Hepatic stellate cell (primary cell): ENCODE results near the gene FGF1.
A peak's percentile ranks its signal among the peaks of the same experiment; 100 is the strongest.
"Not testable (repeated sequence)": the region's sequence is repeated elsewhere in the genome, so short reads cannot be mapped to it uniquely, and the experiment has no call there.

ENCODE experiments used
- DNase-seq: peaks from one replicate; pipeline ENCODE4 v3.0.0; 2011; ENCODE audit warnings: low spot score

The FGF1 gene

DNA sequence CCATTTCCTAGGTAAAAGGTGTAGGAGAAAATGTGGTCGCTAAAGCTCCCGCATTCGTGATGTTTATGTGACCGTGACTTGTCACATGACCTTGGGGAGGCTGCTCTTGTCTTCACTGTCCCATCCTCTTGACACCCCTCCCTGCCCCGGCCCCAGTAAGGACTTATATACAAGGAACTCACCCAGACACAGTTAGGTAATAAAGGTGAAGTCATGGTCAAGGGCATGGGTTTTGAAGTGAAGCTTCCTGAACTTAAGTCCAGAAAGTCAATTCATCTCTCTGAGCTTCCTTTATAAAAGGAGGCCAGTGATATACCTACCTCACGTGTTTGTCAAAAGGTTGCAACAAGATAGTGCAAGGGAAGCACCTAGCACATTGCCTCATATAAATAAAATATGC is 17.6 kb downstream of the FGF1 start:
- DNase-seq: no peak

DNA sequence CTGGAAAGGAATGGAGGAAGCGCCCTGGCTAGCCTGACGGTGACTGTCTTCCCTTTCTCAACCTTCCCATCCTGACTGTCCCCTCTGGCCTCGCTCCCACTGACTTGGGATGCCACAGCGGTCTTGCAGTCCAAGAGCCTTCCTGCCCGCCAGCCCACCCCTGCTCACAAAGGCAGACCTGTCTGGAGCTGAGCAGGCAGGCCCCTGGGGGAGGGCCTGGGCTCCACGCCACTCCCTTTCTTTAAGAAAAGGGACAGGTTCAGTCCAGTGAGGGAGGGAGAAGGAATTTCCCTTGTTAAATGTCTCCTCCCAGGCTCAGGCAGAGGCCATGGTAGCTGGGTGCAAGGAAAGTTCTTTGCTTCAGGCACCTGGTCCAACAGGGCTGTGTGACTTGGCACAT is 18.1 kb downstream of the FGF1 start:
- DNase-seq: no peak

DNA sequence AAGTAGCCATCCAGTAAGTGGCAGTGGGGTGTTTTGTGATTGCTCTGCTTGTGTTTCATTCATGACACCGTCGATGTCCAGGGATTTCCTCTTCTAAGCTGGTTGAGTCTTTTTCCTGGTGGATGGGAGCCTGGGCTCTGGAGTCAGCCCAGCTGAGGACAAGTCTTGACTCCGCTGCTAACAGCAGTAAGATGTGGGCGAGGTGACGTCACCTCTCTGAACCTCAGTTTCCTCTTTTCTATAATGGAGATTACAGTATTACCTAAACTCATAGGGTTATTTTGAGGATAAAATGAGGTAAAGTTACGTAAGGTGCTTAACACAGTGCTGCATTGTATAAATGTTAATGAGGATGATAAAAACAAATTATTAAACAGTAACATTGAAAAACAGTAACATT is 21.3 kb downstream of the FGF1 start:
- no peak for DNase-seq

DNA sequence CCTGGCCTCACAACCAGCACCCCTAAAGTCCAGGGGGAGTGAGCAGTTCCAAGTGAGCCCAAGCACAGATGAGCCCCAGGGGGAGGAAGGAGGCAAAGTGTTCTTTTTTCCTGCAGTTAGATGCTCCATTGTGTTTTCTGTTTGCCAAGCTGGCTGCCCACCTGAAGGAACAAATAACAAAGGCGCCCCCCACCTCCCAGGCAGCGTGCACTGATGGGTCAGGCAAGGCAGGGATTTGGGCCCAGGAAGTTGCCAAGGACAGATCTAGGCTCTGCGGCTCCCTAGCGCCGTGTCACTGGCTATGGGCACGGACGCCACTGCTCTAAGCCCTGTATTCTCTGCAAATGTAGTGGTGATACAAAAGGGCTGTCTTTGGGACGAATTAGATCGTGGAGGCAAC is 21.8 kb downstream of the FGF1 start:
- no peak for DNase-seq

DNA sequence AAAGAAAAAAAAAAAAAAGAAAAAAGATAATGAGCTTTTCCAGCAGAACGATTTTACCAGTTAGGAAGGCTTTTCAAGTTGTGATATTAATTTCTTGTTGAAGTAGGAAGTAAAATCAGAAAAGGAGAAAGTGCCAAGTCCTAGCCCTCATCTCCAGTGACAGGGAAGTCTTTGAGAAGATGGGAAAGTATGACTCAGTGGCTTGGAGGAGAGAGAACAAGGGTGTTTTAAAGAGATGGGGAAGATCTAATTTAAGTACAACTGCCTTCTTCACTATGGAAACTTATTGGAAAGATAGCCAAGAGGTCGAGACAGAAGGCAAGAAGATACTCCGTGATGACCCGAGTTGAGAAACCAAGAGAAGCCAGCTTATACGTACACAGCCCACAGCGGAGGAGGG is 22.6 kb downstream of the FGF1 start:
- no peak for DNase-seq

DNA sequence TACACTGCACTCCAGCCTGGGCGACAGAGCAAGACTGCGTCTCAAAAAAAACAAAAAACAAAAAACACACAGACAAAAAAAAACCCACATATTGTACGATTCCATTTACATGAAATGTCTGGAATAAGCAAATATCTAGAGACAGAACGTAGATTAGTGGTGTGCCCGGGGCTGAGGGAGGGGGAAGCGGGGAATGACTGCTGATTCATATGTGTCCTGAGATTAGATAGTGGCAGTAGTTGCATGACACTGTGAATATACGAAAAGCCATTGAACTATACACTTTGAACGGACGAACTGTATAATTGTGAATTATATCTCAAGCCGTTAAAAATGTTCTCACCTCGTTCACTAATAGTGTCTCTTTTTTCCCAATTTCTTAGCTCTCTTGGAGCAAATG is 23.9 kb downstream of the FGF1 start:
- DNase-seq: no peak

DNA sequence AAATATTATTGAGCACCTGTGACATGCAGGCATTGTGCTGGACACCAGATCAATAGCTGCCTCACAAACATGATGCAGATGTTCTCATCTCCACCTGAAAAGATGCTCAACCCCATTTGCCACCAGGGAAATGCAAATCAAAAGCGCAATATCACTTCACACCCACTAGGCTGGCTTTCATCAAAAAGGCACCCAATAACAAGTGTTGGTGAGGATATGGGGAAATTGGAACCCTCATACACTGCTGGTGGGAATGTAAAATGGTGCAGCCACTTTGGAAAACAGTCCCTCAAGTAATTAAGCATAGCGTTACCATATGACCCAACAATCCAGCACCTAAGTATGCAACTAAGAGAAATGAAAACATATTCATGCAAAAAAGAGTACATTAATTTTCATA is 24.7 kb downstream of the FGF1 start:
- no peak for DNase-seq

DNA sequence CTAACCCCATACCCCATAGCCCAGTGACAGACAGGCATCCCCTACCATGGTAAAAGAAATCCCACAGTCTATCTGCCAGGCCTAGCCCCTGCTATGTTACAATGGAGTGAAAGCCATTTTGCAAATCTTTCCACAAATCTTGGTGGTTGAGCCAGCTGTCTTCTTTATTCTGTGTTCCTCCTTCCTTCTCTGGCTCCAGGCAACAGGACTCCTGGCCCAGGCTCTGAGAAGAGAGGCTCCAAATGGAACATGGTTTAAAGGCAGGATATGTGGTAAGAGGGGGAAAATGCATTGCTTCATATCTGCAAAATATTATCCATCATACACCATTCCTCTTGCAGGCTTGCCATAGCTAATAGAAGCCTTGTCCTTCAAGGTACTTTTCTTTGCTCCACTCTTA is 25.2 kb downstream of the FGF1 start:
- DNase-seq: no peak

DNA sequence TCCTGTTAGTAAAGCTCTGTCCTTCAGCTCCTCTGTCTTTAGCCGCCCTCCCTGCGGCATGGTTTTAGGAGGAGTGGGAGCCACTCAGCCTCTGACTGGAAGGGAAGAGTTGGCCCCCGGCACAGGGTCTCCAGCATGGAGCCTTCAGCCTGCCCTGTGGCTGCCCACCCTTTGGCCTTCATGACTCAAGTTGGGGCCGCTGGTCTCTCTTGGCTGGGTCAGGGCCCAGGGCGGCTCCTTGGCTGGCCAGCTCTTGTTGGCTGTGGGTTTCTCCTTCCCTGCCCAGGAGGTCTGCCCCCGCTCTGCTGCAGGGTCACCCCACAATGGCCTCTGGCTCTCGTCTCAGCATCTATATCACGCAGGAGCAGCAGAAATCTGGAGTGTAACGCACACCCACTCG is 25.7 kb downstream of the FGF1 start:
- no peak for DNase-seq

DNA sequence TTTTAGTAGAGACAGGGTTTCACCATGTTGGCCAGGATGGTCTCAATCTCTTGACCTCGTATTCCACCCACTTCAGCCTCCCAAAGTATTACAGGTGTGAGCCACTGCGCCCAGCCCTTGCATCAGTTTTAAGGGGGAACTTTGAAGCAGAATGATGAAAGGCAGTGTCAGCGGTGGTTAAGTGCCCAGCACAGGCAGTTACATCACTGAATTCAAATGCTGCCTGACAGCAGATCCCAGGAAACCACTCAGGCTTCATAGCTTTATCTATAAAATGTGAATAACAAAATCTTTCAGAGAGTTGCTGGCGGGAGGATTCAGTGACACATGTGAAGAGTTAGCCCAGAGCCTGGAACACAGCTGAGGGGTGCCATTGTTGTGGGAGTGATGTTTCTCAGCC is 26.5 kb downstream of the FGF1 start:
- no peak for DNase-seq

DNA sequence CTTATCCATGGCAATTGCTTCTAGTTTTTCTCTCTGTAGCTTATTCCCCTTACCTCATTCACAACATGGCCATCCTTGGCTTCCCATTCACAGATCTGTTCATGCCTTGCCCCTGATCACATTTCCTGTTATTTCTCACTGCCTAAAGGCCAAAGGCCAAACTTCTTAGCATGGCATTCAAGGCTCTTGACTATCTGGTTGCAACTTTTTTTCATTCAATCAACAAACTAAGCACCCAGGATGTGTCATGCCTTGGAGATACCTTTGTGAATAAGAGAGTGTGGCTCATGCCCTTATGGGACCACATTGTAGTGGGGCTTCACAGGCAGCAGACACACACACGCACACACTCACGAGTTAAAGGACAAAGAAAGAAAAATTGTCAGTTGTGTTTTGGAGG is 27.6 kb downstream of the FGF1 start:
- no peak for DNase-seq

DNA sequence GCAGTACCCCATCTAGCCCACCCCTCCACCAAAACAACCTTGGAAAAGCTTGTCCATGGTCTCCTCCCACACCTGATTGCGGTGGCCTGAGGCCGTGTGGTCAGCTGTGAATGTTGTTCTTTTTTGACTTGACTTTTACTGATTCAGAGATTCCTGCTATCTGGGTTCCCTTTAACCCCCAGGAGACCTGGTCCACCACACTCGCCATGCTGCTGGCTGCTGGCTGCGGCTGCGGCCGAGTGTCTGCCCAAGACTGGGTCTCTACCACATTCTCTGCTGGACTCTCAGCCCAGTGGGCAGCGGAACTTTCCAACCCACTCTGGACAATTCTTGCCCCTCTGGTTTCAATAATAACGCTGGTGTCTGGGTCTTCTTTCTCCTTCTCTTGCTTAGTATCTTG is 28.4 kb downstream of the FGF1 start:
- no peak for DNase-seq

DNA sequence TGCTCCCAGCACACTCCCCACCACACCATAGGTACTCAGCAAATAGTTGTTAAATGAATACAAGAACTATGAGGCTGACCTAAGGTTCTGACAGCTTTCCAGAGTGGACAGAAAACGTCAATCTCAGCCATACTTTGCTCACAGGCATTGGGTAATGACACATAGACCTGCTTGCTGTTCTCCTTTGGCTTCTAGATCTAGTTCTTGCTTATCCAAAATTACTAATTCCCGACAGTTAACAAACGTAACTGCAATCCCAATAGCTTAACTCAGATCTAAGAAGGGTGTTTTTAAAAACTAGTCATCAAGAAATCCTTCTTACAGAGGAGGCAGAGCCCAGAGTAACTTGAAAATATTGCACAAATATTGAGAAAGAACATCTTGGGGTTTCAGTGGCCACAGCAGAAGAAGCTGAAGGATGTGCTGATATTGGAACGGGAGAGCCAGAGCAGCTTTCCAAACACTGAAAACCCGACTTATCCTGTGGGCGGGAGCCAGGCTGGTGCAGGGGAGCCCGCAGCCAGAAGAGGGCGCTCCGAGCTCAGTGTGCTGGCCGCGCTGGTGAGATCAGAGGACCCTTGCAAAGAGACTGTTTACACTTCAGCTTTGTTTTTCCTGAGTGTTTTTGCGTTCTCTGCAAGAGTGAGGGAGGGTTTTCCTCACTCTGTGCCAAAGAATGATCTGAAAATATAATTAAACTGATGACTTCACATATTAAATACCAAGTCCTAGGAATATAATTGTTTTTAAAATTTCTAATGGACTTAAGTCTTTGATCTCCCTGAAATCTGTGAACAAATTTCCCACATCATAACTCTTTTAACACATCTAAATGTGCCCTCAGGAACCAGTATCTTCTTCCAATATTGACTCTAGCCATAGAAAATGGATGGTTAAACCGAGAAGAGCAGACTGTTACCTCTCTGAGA is 30.3 kb downstream of the FGF1 start:
- DNase-seq: peak; percentile 85

DNA sequence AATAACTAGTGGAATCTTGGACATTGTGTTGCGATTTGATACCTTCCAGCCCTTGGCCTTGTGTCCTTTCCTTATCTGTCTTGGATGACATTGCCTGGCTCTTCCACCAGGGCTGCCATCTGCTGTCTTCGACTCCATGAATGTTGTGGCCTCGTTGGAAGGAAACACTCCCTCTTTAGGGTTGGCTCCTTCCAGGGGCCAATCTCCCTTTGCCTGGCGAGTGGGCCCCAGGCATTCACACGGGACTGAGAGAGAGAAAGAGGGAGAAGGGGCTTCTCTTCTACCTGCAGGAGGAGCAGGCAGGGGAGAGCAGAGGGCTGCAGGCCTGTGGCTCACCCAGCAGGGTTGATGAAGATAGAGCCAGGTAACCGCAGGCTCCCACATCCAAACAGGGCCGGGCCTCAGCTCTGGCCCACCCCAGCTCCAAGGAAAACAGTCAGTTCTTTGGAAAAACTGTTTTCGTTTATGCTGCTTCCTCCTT is 31.3 kb downstream of the FGF1 start:
- DNase-seq: no peak

DNA sequence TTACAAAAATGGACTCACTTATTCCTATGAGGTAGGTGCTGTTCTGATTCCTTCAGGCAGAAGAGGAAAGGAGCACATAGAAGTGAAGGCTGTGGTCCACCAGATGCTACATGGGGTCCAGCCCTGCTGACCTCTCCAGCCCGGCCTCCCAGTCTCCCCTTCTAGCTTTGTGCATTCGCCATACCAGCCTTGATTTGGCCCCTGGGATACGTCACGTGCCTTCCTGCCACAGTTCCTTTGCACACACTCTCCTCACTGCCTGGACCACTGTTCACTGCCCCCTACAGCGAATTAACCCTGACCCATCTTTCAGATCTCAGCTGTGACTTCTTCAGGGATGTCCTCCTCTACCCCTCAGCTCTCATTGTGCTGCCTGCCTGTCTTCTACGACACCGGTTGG is 32.6 kb downstream of the FGF1 start:
- no peak for DNase-seq

DNA sequence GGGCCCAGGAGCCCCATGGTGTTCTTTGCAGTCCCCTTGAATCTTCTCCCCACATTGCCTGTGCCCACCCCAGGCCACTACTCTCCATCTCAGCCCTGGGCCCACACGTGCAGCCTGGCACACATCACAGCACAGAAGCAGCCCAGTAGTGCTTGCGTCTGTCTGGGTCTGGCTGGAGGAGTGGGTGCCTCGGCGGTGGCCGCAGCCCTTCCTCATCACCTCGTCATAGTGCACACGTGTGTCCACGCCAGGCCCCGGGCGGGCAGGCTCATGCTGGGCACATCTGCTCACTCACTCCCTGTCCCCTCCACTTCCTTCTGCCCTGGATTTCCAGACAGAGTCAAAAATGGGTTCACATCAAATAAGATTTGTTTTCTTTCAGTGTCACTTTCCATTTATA is 33.3 kb downstream of the FGF1 start:
- no peak for DNase-seq

DNA sequence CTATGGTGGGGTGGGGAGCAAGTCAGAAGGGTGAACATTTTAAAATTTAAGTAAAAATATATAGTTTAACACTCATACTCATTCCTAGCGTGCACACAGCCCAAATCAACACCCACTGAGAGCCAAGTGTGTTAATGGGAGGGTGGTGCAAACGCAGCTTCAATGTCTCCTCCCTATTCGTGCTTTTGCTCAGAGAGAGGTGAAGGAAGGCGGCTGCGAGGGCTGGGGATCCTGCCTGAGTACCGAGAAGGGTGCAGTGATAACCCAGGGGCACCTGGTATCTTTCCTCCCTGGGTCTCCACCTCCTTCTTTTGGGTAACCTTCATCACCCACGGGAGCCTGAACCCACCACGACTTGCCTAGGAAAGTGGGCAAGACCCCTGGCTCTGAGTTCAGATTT is 35.0 kb downstream of the FGF1 start:
- no peak for DNase-seq

DNA sequence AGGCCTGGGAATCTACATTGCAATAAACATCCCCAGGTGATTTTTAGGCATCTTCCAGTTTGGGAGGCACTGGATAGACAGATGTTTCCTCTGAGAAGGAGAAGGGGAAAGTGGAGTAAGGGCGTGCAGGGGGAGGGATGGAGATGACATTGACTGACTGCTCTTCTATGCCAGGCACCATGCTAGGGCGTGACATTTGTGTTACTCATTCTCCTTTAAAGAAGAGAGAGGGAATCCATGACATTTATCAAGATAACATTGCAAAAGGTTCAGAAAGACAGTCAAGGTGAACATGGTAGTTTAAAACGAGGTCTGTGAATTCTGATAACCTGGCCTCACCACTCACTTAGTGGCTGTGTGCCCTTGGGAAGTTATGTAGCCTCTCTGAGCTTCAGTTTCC is 35.8 kb downstream of the FGF1 start:
- no peak for DNase-seq

DNA sequence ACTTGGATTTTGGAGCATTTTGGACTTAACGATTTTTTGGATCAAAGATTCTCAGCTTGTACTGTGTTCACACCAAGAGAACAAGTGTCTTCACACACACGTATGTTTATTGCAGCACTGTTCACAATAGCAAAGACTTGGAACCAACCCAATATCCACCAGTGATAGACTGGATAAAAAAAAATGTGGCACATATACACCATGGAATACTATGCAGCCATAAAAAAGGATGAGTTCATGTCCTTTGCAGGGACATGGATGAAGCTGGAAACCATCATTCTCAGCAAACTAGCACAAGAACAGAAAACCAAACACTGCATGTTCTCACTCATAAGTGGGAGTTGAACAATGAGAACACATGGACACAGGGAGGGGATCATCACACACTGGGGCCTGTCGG is 37.8 kb downstream of the FGF1 start:
- DNase-seq: not testable (repeated sequence)

DNA sequence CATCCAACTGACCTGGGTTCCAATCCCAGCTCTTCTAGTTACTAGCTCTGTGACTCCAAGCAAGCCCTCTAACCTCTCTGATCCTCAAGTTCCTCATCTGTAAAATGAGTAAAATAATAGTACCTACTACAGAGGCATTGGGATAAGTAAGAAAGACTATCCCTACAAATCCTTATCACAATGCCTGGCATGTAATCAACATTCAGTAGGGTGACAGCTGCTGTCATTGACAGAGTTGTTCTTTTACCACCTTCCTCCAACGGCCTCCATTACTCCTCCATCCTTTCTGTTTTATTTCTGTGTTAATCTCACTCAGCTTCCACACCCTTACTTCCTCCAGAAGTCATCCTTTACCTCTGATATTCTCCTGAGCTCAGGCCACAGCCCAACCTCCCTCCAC is 40.4 kb downstream of the FGF1 start:
- DNase-seq: no peak

DNA sequence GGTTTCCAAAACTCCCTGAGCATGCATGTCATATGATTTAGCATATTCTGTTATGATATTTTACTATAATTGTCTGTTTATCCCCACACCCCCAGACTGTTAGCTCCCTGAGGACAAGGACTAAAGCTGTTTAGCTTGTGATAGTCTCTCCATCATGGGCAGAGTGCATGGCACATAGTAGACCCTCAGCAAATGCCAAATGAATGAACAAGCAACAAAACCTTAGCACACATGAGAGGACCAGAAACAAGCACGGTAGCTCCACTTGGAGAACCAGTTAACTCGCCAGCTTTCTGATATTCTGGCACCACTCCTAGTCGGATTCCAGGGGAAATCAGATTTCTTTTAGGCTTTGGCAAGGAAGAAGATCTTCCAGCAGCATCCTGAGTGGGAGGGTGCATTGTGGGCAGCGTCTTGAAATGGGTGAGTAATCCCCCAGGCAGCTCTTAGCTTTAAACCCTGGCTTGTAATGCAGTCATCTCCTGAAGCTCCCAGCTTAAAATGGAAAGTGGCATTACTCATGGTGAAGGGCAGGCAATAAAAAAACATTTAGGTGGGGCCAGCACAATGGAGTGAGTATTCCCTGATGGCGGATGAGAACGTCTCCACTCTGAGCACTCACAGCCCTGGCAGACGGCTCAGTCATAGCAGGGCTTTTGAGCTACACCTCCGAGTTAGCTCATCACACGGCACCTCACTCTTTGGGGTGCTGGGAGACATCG is 41.1 kb downstream of the FGF1 start:
- peak; percentile 96 for DNase-seq

DNA sequence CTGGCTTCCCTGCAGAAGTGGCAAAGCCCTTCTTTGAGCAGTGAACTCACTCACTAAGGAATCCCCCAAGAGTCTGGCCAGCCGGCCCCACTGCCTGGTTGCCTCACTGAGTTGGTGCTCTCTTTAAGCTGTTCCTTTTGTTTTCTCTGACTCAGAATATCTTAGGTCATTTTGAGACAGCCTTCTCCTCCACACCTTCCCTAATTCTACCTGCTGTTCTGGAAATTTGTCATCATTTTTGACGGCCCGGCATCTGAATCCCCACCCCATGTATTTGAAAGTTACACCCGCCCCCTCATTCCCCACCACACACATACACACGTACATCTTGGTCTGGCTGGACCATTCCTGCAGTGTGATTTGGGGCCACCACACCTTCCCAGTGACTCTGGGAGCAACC is 41.8 kb downstream of the FGF1 start:
- no peak for DNase-seq

DNA sequence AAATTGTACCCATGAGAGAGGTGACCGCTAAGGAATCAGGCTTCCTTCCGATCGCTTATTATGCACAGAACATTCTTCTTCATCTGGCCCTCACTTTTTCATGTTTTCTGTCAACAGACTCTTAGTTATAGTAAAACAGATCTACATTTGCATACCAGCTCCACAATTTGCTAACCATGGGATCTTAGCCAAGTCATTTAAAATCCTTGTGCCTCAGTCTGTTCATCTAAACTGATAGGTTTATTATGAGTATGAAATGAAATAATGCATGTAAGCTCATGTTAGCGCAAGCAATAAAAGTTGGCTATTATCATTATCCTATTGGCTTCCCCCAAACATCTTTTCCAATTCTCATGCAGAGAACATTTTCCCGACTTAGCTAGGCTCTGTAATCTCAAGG is 42.3 kb downstream of the FGF1 start:
- no peak for DNase-seq

DNA sequence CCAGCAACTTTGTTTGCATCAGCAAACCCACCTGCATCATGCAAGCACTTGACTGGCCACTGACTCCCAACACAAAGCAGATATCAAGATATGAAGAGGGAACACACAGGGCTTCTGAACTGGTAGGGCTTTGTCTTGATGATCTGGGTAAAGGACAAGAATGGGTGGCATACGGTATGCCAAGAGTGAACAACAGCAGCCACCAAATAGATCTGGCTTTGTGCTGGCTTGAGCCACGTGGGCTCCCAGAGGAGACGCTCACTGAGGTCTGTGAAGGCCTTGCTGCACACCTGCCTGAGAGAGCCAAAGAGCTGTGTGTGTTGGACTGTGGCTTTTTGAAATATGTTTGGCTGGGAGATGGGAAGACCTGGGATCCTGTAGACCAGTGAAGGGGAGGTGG is 43.5 kb downstream of the FGF1 start:
- no peak for DNase-seq
